Trophoblast cell (in vitro differentiated cells and primary cell): Measurements from ENCODE around the gene TMEM209.

Experiments
- DNase-seq, 2 donors: peaks; one replicate each; pipeline ENCODE4 v3.0.0-alpha.2; 2016
- H2AFZ ChIP-seq: 2 replicates; pipeline ENCODE4 v1.6.1; 2013; ENCODE audit warnings: low read length, moderate library complexity, mild to moderate bottlenecking; ENCODE audit not compliant: insufficient read depth, poor library complexity
- H2AK5ac ChIP-seq: 2 replicates; pipeline ENCODE4 v1.6.1; 2013; ENCODE audit warnings: mild to moderate bottlenecking, low read length
- H2BK120ac ChIP-seq: 2 replicates; pipeline ENCODE4 v1.6.1; 2013; ENCODE audit warnings: low read length, mild to moderate bottlenecking, moderate library complexity; ENCODE audit not compliant: insufficient read depth, poor library complexity
- H2BK12ac ChIP-seq: 2 replicates; pipeline ENCODE4 v1.6.1; 2013; ENCODE audit warnings: mild to moderate bottlenecking, low read length, moderate library complexity
- H2BK5ac ChIP-seq: 2 replicates; pipeline ENCODE4 v1.6.1; 2013; ENCODE audit warnings: low read length, low read depth, moderate library complexity, mild to moderate bottlenecking; ENCODE audit not compliant: poor library complexity
- H3K14ac ChIP-seq: 2 replicates; pipeline ENCODE4 v1.6.1; 2013; ENCODE audit warnings: mild to moderate bottlenecking, low read length
- H3K18ac ChIP-seq: 2 replicates; pipeline ENCODE4 v1.6.1; 2013; ENCODE audit warnings: mild to moderate bottlenecking, low read length
- H3K23ac ChIP-seq: 2 replicates; pipeline ENCODE4 v1.6.1; 2013; ENCODE audit warnings: low read length
- H3K27ac ChIP-seq: 2 replicates; pipeline ENCODE4 v1.5.1; 2013; ENCODE audit warnings: low read depth, mild to moderate bottlenecking, inconsistent platforms, low read length, moderate library complexity
- H3K27me3 ChIP-seq: 2 replicates; pipeline ENCODE4 v1.6.1; 2013; ENCODE audit warnings: inconsistent platforms, mild to moderate bottlenecking, low read length, moderate library complexity; ENCODE audit not compliant: insufficient read depth
- H3K36me3 ChIP-seq, 2 experiments: 1 replicate in 1 of 2; 2 replicates in 1 of 2; pipeline ENCODE4 v1.6.1; 2013; ENCODE audit warnings: low read length in 2 of 2, mild to moderate bottlenecking in 2 of 2, moderate library complexity in 1 of 2; ENCODE audit not compliant: insufficient read depth in 2 of 2, control insufficient read depth in 1 of 2
- H3K4ac ChIP-seq: 2 replicates; pipeline ENCODE4 v1.6.1; 2013; ENCODE audit warnings: low read depth, mild to moderate bottlenecking, low read length, moderate library complexity
- H3K4me1 ChIP-seq, 2 experiments: 1 replicate in 1 of 2; 2 replicates in 1 of 2; pipeline ENCODE4 v1.6.1; 2013; ENCODE audit warnings: low read length in 2 of 2, mild to moderate bottlenecking in 2 of 2, moderate library complexity in 1 of 2; ENCODE audit not compliant: insufficient read depth in 2 of 2, control insufficient read depth in 1 of 2
- H3K4me2 ChIP-seq: 2 replicates; pipeline ENCODE4 v1.6.1; 2013; ENCODE audit warnings: inconsistent platforms, mild to moderate bottlenecking, low read length, moderate library complexity
- H3K4me3 ChIP-seq: 2 replicates; pipeline ENCODE4 v1.5.1; 2013; ENCODE audit warnings: mild to moderate bottlenecking, low read depth, low read length, inconsistent platforms
- H3K79me1 ChIP-seq: one replicate; pipeline ENCODE4 v1.6.1; 2013; ENCODE audit warnings: low read length
- H3K79me2 ChIP-seq: 2 replicates; pipeline ENCODE4 v1.6.1; 2013; ENCODE audit warnings: low read length, mild to moderate bottlenecking; ENCODE audit not compliant: control insufficient read depth, insufficient read depth, poor library complexity
- H3K9ac ChIP-seq: 2 replicates; pipeline ENCODE4 v1.6.1; 2013; ENCODE audit warnings: mild to moderate bottlenecking, low read length
- H3K9me3 ChIP-seq: 2 replicates; pipeline ENCODE4 v1.6.1; 2013; ENCODE audit warnings: low read depth, mild to moderate bottlenecking, control low read depth, inconsistent platforms, low read length; ENCODE audit not compliant: insufficient read depth
- H4K12ac ChIP-seq: 2 replicates; pipeline ENCODE4 v1.6.1; 2013; ENCODE audit warnings: low read depth, mild to moderate bottlenecking, low read length, moderate library complexity
- H4K8ac ChIP-seq: 2 replicates; pipeline ENCODE4 v1.6.1; 2013; ENCODE audit warnings: low read depth, mild to moderate bottlenecking, low read length, moderate library complexity
- H4K91ac ChIP-seq: one replicate; pipeline ENCODE4 v1.6.1; 2013; ENCODE audit warnings: low read depth, mild to moderate bottlenecking, low read length, moderate library complexity
- WGBS: extraction: QIAGEN DNeasy Blood & Tissue Kit; methylation state at CpG from one replicate; pipeline ENCODE4 v1.1.7; 2013; ENCODE audit warnings: missing lambda C conversion rate; ENCODE audit not compliant: insufficient read length, insufficient coverage; ENCODE audit errors: extremely low coverage; 5-methylcytosine and 5-hydroxymethylcytosine counted together

TMEM209 gene

DNA sequence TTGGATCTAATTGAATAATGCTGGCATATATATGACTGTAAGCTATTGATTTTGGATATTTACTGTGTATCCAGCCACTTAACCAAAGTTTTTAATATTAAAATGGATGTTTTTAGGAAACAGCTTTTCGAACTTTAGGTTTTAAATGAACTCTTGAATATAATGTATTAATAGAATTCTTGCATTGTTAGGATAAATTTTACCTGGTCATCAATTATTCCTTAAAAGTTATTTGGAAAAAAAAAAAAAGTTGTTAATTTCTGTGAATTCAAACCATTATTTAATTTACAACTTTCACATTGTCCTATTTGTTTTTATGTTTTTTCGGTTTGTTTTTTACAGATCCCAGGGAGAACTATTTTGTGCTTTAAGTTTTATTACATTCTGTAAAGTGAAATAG is 9.8 kb downstream of the TMEM209 start:
- Histone ChIP-seq H3K4me1 (no peaks in the 10 kb centered on the region), H3K9me3 (no peaks in the 10 kb centered on the region), H3K79me1 (no peaks in the 10 kb centered on the region), H3K18ac (no peak overlapping the region), H3K4me3 (no peak overlapping the region), H3K9ac (no peak overlapping the region), H3K27ac (no peak overlapping the region), H3K36me3 (peaks cover 5 to 8% of the 10 kb centered on the region in 2 experiments), H4K8ac (no peak overlapping the region), H2BK120ac (no peak overlapping the region), H4K91ac (no peak overlapping the region), H2BK12ac (no peak overlapping the region), H3K4ac (no peak overlapping the region), H2AFZ (no peak overlapping the region), H3K4me2 (no peak overlapping the region), H3K14ac (no peak overlapping the region), H3K27me3 (no peaks in the 10 kb centered on the region), H2BK5ac (no peak overlapping the region), H3K79me2 (no peaks in the 10 kb centered on the region), H4K12ac (no peak overlapping the region), H2AK5ac (no peak overlapping the region), H3K23ac (no peak overlapping the region)
- no peak for DNase-seq
- no CpG with 5 or more reads among the region's 2 CpGs for WGBS

DNA sequence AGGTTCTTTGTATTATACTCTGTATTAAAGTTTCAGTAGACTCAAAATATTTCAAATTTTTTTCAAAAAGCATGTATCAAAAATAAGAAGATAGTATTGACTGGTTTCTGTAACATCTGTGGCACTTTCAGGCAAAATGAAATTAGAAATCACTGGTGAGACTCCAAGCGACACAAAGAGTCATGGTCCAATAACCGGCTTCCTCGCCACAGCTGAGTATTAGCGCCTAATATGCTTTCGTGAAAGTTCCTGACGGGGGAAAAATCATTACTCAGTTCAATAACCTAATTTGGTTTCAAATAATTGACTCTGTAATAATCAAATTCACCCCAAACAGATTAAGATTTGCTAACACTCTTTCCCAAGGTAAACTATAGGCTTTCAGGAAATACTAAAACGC is 13.4 kb downstream of the TMEM209 start:
- Histone ChIP-seq H3K9ac (no peak overlapping the region), H3K4me3 (no peak overlapping the region), H3K4me1 (no peaks in the 10 kb centered on the region), H3K18ac (no peak overlapping the region), H2AK5ac (no peak overlapping the region), H3K23ac (no peak overlapping the region), H3K14ac (no peak overlapping the region), H3K27me3 (no peaks in the 10 kb centered on the region), H2BK5ac (no peak overlapping the region), H4K8ac (no peak overlapping the region), H4K91ac (no peak overlapping the region), H2BK120ac (no peak overlapping the region), H3K27ac (no peak overlapping the region), H2AFZ (no peak overlapping the region), H3K9me3 (no peaks in the 10 kb centered on the region), H3K4me2 (no peak overlapping the region), H3K4ac (no peak overlapping the region), H4K12ac (no peak overlapping the region), H3K36me3 (peaks cover 3 to 6% of the 10 kb centered on the region in 2 experiments), H2BK12ac (no peak overlapping the region), H3K79me1 (no peaks in the 10 kb centered on the region), H3K79me2 (no peaks in the 10 kb centered on the region)
- no peak for DNase-seq
- WGBS: no CpG with 5 or more reads among the region's 7 CpGs

DNA sequence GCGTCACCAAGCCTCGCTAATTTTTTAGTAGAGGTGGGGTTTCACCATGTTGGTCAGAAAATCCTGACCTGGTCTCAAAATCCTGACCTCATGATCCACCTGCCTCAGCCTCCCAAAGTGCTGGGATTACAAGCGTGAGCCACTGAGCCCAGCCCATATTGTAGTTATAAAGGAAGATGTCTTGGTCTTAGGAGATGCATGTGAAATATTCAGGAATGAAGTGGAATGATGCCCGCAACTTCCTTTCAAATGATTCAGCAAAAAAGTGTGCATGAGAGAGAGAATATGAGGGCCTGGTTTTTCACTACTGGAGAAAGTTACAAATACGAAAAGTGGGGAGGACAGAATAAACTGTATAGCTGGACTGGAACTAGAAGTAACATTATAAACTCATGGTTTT is 15.9 kb downstream of the TMEM209 start:
- H3K4me3 ChIP-seq: no peak overlapping the region
- peaks cover 2 to 8% of the 10 kb centered on the region in 2 experiments for H3K36me3 ChIP-seq
- H3K4ac ChIP-seq: no peak overlapping the region
- H2AFZ ChIP-seq: no peak overlapping the region
- peak; percentile 42 to 81 for DNase-seq
- no peak overlapping the region for H4K12ac ChIP-seq
- no peak overlapping the region for H3K27ac ChIP-seq
- H3K4me2 ChIP-seq: no peak overlapping the region
- H4K8ac ChIP-seq: no peak overlapping the region
- H3K27me3 ChIP-seq: no peaks in the 10 kb centered on the region
- no CpG with 5 or more reads among the region's 5 CpGs for WGBS
- no peak overlapping the region for H2BK5ac ChIP-seq
- no peak overlapping the region for H4K91ac ChIP-seq
- no peaks in the 10 kb centered on the region for H3K4me1 ChIP-seq
- H3K18ac ChIP-seq: no peak overlapping the region
- H2BK120ac ChIP-seq: no peak overlapping the region
- H3K23ac ChIP-seq: no peak overlapping the region
- no peak overlapping the region for H3K14ac ChIP-seq
- H3K9ac ChIP-seq: no peak overlapping the region
- H3K79me1 ChIP-seq: no peaks in the 10 kb centered on the region
- H3K9me3 ChIP-seq: no peaks in the 10 kb centered on the region
- no peak overlapping the region for H2AK5ac ChIP-seq
- H3K79me2 ChIP-seq: no peaks in the 10 kb centered on the region
- H2BK12ac ChIP-seq: no peak overlapping the region

DNA sequence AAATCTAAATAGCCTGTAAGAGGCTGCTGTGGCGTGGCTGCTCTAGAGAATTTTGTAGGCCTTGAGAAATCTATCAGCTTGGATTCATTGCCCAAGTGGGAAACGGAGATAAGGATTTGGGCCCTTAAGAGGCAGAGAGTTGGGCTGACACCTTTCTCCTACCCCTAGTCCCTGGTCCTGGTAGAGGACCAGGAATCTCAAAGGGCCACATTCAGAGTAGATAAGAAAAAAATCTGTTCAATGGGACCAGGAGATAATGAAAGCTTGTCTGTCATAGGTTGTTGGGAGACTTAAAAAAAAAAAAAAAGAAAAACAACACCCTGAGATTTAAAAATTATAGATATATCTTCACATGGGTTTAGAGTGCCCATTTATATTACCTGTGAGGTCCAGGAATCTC is 17.8 kb downstream of the TMEM209 start:
- H3K4ac ChIP-seq: no peak overlapping the region
- H4K12ac ChIP-seq: no peak overlapping the region

More for the DNA sequence above, 17.8 kb downstream of the TMEM209 start:
- Histone ChIP-seq H3K18ac (no peak overlapping the region), H3K36me3 (peaks cover 0 to 5% of the 10 kb centered on the region in 2 experiments), H2BK5ac (no peak overlapping the region), H3K4me3 (no peak overlapping the region), H2BK12ac (no peak overlapping the region), H3K23ac (no peak overlapping the region), H3K79me1 (no peaks in the 10 kb centered on the region), H4K8ac (no peak overlapping the region), H3K9ac (no peak overlapping the region), H3K14ac (no peak overlapping the region), H3K27ac (no peak overlapping the region), H2BK120ac (no peak overlapping the region), H2AK5ac (no peak overlapping the region), H3K79me2 (no peaks in the 10 kb centered on the region), H3K4me1 (no peaks in the 10 kb centered on the region), H4K91ac (no peak overlapping the region), H3K27me3 (no peaks in the 10 kb centered on the region), H2AFZ (no peak overlapping the region), H3K9me3 (no peaks in the 10 kb centered on the region), H3K4me2 (no peak overlapping the region)
- peak in 1 of 2 donors; percentile 44 for DNase-seq
- no CpG with 5 or more reads among the region's 2 CpGs for WGBS
